Activated CD8-positive, alpha-beta T cell treated with anti-CD3 and anti-CD28 coated beads, Interleukin-2, amount 10 ng/mL, durations not matched to agents 7 days and 5 days (primary cell): ENCODE measurements around the gene ZNF383. TPM values are rescaled to one million over a fixed set of nuclear protein-coding genes. Genes with fewer than 3 reads are reported as not detected.
"Not testable (repeated sequence)": the region's sequence is repeated elsewhere in the genome, so short reads cannot be mapped to it uniquely, and the experiment has no call there.

Source experiments
- ATAC-seq: fragments of 150-1000 bp; cut with Tn5 transposase; one replicate; pipeline ENCODE4 v1.10.0; 2021; ENCODE audit warnings: moderate library complexity
- CTCF ChIA-PET: fragments of 350-600 bp; sonication (Branson Sonifier 250); formaldehyde crosslinking; loops from one replicate; lab custom pipeline; 2021; ENCODE audit warnings: antibody characterized with exemption; lab: Charles Lee
- POLR2A ChIA-PET: fragments of 350-600 bp; sonication (Branson Sonifier 250); formaldehyde crosslinking; loops from one replicate; lab custom pipeline; 2021; ENCODE audit warnings: antibody characterized with exemption; lab: Charles Lee
- DNase-seq: peaks from one replicate; pipeline ENCODE4 v3.0.0-alpha.2; 2020
- H3K27ac Mint-ChIP-seq: one replicate; pipeline ENCODE4 v1.8.0; 2021; ENCODE audit warnings: mild to moderate bottlenecking, mixed read lengths
- H3K27me3 Mint-ChIP-seq: one replicate; pipeline ENCODE4 v1.8.0; 2021; ENCODE audit warnings: low read depth, mixed read lengths
- H3K36me3 Mint-ChIP-seq: one replicate; pipeline ENCODE4 v1.8.0; 2021; ENCODE audit warnings: low read depth, mixed read lengths
- H3K4me1 Mint-ChIP-seq: one replicate; pipeline ENCODE4 v1.8.0; 2021; ENCODE audit warnings: low read depth, mixed read lengths
- H3K4me3 Mint-ChIP-seq: one replicate; pipeline ENCODE4 v1.8.0; 2021; ENCODE audit warnings: mild to moderate bottlenecking, mixed read lengths
- H3K9me3 Mint-ChIP-seq: one replicate; pipeline ENCODE4 v1.8.0; 2022; ENCODE audit warnings: mixed read lengths; ENCODE audit not compliant: insufficient read depth
- total RNA-seq, 2 experiments: library from RNA; stranded (reverse); gene quantifications; one replicate each; pipeline ENCODE4 v1.2.3, GENCODE V29; 2021

ZNF383 gene
- 10 to 100 TPM; 10.5 to 11.2 TPM for total RNA-seq

DNA sequence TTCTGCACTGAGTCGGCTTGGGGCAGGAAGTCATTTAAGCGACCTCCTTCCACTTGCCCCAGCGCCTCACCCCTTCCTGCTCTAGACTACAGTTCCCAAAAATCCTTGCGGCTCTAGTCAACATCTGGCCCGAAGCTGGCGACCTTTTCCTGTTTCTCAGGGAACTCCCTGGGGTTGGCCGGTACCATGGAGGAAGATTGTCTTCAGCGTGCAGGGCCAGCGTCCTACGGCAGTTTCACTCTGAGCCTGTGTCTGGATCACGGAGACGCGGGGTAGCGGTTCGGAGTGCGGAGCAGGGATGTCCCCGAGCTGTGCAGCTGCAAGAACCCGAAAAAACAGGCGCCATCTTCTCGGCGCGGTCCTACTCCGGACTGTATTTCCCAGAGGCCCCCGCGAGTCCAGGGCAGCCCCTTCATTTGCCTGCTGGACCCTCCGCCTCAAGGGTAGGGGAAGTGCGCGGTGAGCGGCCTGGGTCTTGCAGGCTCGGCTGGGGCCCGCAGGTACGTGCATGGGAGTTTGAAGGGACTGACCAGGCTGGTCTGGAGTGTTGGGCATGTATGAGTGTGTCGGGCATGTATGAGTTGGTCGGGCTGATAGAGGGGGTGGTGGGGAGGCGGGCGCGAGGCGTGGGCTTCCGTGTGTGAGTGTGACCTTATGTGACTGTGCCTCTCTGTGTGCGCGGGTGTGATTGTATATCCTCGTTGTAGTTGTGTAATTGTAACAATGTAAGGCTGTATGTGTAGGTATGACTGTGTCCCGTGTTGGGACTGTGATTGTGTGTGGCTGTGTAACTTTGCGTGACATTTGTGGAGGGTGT is at the start of gene ZNF383:
ZNF383 (plus strand) TSS at position 440 of the 817 bp plus-strand sequence. CDS start 12,240 bp downstream, outside the sequence.
- Mint-ChIP-seq H3K4me1 (peaks cover 24% of the 10 kb centered on the region), H3K9me3 (peaks cover 25% of the 10 kb centered on the region), H3K4me3 (peak within 1 kb of the TSS; percentile 91), H3K27me3 (no peaks in the 10 kb centered on the region), H3K36me3 (peaks cover 54% of the 10 kb centered on the region), H3K27ac (peak within 1 kb of the TSS; percentile 95)
- POLR2A ChIA-PET: interaction anchor here (1.0 to 1.7 kb wide), 7 partner anchors 9 to 1003 kb away, joined by 3 to 13 read pairs (median 6); partner anchors contain the start of genes ZNF146, ZNF345, ZNF527 and ZNF565
- CTCF ChIA-PET: interaction anchor here (0.9 to 1.2 kb wide), 3 partner anchors 49 to 1090 kb away, joined by 3 to 4 read pairs (median 3); partner anchors contain the start of gene ZNF420
- ATAC-seq (peak; percentile 92), DNase-seq (peak; percentile 90)

- no peaks in the 10 kb centered on the region for H3K4me1 Mint-ChIP-seq
- POLR2A ChIA-PET: interaction anchor here (0.6 to 1.2 kb wide), 3 partner anchors 44 to 146 kb away, joined by 3 to 11 read pairs (median 5); partner anchors contain the start of gene ZNF383
- CTCF ChIA-PET: interaction anchor here (0.8 to 0.9 kb wide), 2 partner anchors 95 to 422 kb away, joined by 3 read pairs; partner anchors contain the start of genes ZNF420, ZNF540 and ZNF571
- no peaks in the 10 kb centered on the region for H3K27me3 Mint-ChIP-seq
- peaks cover 35% of the 10 kb centered on the region for H3K36me3 Mint-ChIP-seq
- H3K9me3 Mint-ChIP-seq: peaks cover 38% of the 10 kb centered on the region
- DNase-seq (peak; percentile 93), ATAC-seq (peak; percentile 100)
- H3K4me3 Mint-ChIP-seq: no peak within 1 kb of the TSS
- H3K27ac Mint-ChIP-seq: no peak within 1 kb of the TSS
These were observed 45.3 kb upstream of the ZNF383 start, which contains the start of gene ZNF585A for GRCh38 chr19:37172368-37173366. ZNF585A (minus strand) TSS chr19:37172695; CDS start chr19:37169910, 2,785 bp downstream.

DNA sequence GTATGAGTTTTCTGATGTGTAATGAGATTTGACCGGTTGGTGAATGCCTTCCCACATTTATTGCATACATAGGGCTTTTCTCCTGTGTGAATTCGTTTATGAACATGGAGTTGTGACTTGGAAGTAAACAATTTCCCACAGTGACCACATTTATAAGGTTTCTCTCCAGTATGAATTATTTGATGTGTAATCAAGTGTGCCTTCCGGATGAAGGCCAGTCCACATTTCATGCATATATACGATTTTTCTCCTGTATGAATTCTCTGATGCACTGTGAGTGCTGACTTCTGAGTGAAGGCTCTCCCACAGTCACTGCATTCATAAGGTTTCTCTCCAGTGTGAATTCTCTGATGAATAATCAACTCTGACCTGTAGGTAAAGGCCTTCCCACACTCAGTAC is 31.9 kb upstream of the ZNF383 start:
- H3K4me1 Mint-ChIP-seq, POLR2A ChIA-PET, H3K27ac Mint-ChIP-seq, H3K4me3 Mint-ChIP-seq, ATAC-seq, H3K27me3 Mint-ChIP-seq, DNase-seq, CTCF ChIA-PET: not testable (repeated sequence)
- Mint-ChIP-seq H3K36me3 (peaks cover 61% of the 10 kb centered on the region), H3K9me3 (peaks cover 65% of the 10 kb centered on the region)

GRCh38 chr19:37195248-37195647 is 22.8 kb upstream of the ZNF383 start:
- ATAC-seq, DNase-seq, H3K27me3 Mint-ChIP-seq, POLR2A ChIA-PET, CTCF ChIA-PET, H3K27ac Mint-ChIP-seq, H3K4me3 Mint-ChIP-seq, H3K4me1 Mint-ChIP-seq: not testable (repeated sequence)
- Mint-ChIP-seq H3K9me3 (peaks cover 31% of the 10 kb centered on the region), H3K36me3 (peaks cover 56% of the 10 kb centered on the region)

GRCh38 chr19:37197115-37197514 is 20.9 kb upstream of the ZNF383 start:
- H3K27me3 Mint-ChIP-seq, CTCF ChIA-PET, H3K4me3 Mint-ChIP-seq, POLR2A ChIA-PET, DNase-seq, H3K4me1 Mint-ChIP-seq, H3K27ac Mint-ChIP-seq, ATAC-seq: not testable (repeated sequence)
- H3K9me3 Mint-ChIP-seq: peaks cover 26% of the 10 kb centered on the region
- H3K36me3 Mint-ChIP-seq: peaks cover 44% of the 10 kb centered on the region

DNA sequence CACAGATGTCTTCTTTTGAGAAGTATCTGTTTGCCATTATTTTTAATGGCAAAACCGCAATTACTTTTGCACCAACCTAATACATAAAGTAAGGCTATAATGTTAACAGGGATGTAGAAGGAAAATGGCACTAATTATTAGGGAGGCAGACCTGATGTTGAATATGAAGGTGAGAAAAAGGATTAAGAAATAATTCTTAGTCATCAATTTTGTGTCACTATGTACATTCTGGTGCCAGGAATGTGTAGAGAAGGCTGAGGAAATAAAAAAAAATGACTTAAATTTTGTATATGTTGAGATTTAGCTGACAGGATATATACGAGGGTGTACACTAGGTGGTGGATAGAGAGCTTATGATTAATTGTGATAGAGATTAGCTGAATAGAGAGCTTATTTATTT is 20.2 kb upstream of the ZNF383 start:
- CTCF ChIA-PET: no interaction called here
- Mint-ChIP-seq H3K36me3 (peaks cover 47% of the 10 kb centered on the region), H3K4me3 (no peak overlapping the region), H3K4me1 (no peaks in the 10 kb centered on the region), H3K27me3 (no peaks in the 10 kb centered on the region), H3K9me3 (peaks cover 28% of the 10 kb centered on the region), H3K27ac (no peak overlapping the region)
- POLR2A ChIA-PET: no interaction called here
- ATAC-seq: no peak
- no peak for DNase-seq

- POLR2A ChIA-PET: interaction anchor here (0.8 to 1.7 kb wide), 8 partner anchors 9 to 1003 kb away, joined by 3 to 13 read pairs (median 5); partner anchors contain the start of genes ZNF146, ZNF345, ZNF527 and ZNF565
- H3K27ac Mint-ChIP-seq: peak overlapping the region; percentile 95
- peaks cover 24% of the 10 kb centered on the region for H3K9me3 Mint-ChIP-seq
- no peak for DNase-seq
- no peaks in the 10 kb centered on the region for H3K27me3 Mint-ChIP-seq
- CTCF ChIA-PET: interaction anchor here (0.9 to 1.2 kb wide), 3 partner anchors 48 to 1090 kb away, joined by 3 to 4 read pairs (median 3); partner anchors contain the start of gene ZNF420
- ATAC-seq: no peak
- peaks cover 50% of the 10 kb centered on the region for H3K36me3 Mint-ChIP-seq
- H3K4me1 Mint-ChIP-seq: peaks cover 24% of the 10 kb centered on the region
- H3K4me3 Mint-ChIP-seq: peak overlapping the region; percentile 91
These were observed 587 bp upstream of the ZNF383 start for GRCh38 chr19:37217480-37217774.

DNA sequence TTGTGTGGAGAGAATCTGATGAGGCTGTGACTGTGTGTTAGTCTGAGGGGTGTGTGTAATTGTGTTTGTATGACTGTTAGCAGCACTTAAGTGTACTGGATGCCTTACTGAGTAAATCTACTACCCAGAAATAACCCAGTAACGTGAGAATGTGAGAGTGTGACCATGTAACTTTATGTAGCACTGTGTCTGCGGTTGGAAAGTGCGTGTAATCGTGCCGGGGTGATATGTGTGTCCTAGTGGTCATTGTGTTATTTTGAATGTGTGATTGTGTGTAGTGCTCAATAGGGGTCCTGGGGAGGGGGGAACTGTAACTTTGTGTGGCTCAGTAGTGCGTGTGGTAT is 550 bp downstream of the ZNF383 start:
- H3K4me1 Mint-ChIP-seq: peaks cover 24% of the 10 kb centered on the region
- H3K4me3 Mint-ChIP-seq: peak overlapping the region; percentile 91
- peaks cover 25% of the 10 kb centered on the region for H3K9me3 Mint-ChIP-seq
- no peaks in the 10 kb centered on the region for H3K27me3 Mint-ChIP-seq
- POLR2A ChIA-PET: no interaction called here
- CTCF ChIA-PET: no interaction called here
- peak overlapping the region; percentile 95 for H3K27ac Mint-ChIP-seq
- ATAC-seq: no peak
- peaks cover 57% of the 10 kb centered on the region for H3K36me3 Mint-ChIP-seq
- peak; percentile 32 for DNase-seq

DNA sequence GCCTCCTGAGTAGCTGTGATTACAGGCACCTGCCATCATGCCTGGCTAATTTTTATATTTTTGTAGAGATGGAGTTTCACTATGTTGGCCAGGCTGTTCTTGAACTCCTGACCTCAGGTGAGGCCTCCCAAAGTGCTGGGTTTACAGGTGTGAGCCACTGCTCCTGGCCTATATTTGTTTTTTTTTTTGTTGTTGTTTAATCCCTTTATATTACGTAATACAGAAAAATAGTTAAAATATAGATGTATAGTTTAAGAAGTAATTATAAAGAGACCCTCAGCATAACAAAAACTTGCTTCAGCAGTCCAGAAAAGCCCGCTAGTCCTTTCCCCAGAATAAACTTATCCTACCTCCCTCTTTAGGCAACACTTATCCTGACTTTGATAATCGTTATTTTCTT is 2.4 kb downstream of the ZNF383 start:
- POLR2A ChIA-PET: no interaction called here
- peaks cover 26% of the 10 kb centered on the region for H3K9me3 Mint-ChIP-seq
- H3K4me1 Mint-ChIP-seq: peaks cover 24% of the 10 kb centered on the region
- peaks cover 69% of the 10 kb centered on the region for H3K36me3 Mint-ChIP-seq
- no peak overlapping the region for H3K27ac Mint-ChIP-seq
- ATAC-seq: no peak
- no peak for DNase-seq
- H3K27me3 Mint-ChIP-seq: no peaks in the 10 kb centered on the region
- CTCF ChIA-PET: no interaction called here
- no peak overlapping the region for H3K4me3 Mint-ChIP-seq

DNA sequence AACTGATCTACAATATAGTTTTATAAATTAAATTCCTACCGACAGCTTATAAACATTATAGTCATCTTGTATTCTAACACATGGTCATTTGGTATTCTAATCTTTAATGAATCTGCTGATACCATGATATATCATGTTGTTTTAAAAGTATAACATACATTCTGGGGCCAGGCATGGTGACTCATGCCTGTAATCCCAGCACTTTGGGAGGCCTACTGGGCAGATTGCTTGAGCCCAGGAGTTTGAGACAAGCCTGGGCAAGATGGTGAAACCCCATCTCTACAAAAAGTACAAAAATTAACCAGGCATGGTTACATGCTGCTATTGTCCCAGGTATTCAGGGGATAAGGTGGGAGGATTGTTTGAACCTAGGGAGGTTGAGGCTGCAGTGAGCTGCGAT is 3.1 kb downstream of the ZNF383 start:
- peaks cover 24% of the 10 kb centered on the region for H3K4me1 Mint-ChIP-seq
- H3K27ac Mint-ChIP-seq: no peak overlapping the region
- no peaks in the 10 kb centered on the region for H3K27me3 Mint-ChIP-seq
- CTCF ChIA-PET: no interaction called here
- no peak for ATAC-seq
- H3K9me3 Mint-ChIP-seq: peaks cover 31% of the 10 kb centered on the region
- POLR2A ChIA-PET: interaction anchor here (0.5 to 0.6 kb wide), 2 partner anchors 30 to 66 kb away, joined by 3 read pairs; no protein-coding TSS in a partner anchor
- DNase-seq: no peak
- H3K4me3 Mint-ChIP-seq: no peak overlapping the region
- peaks cover 69% of the 10 kb centered on the region for H3K36me3 Mint-ChIP-seq

DNA sequence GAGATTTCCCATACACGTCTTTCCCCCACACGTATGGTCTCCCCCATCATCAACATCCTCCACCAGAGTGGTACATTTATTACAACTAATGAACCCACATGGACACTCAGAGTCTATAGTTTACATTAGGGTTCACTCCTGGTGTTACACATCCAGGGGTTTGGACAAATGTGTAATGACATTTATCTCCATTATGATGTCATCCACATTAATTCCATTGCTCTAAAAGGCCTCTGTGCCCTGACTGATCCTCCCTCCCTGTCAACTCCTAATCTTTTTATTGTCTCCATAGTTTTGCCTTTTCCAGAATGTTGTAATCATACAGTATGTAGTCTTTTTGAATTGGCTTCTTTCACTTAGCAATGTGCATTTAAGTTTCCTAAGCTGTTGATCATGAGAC is 8.2 kb downstream of the ZNF383 start:
- H3K36me3 Mint-ChIP-seq: peaks cover 76% of the 10 kb centered on the region
- no peaks in the 10 kb centered on the region for H3K27me3 Mint-ChIP-seq
- DNase-seq (no peak), ATAC-seq (no peak)
- POLR2A ChIA-PET: no interaction called here
- CTCF ChIA-PET: no interaction called here
- no peak overlapping the region for H3K27ac Mint-ChIP-seq
- peaks cover 42% of the 10 kb centered on the region for H3K9me3 Mint-ChIP-seq
- H3K4me3 Mint-ChIP-seq: no peak overlapping the region
- H3K4me1 Mint-ChIP-seq: no peaks in the 10 kb centered on the region
